Ishikawa (cell line): ENCODE data around the gene ZBTB32.

Experiments used
- CEBPB ChIP-seq: IDR thresholded peaks from 2 replicates; pipeline ENCODE4 v1.6.1; 2012
- CREB1 ChIP-seq: IDR thresholded peaks from 2 replicates; pipeline ENCODE4 v1.6.1; 2012; ENCODE audit warnings: low read depth
- EGR1 ChIP-seq: IDR thresholded peaks from 2 replicates; pipeline ENCODE4 v1.6.1; 2012
- EP300 ChIP-seq: IDR thresholded peaks from 2 replicates; pipeline ENCODE4 v1.6.1; 2012; ENCODE audit warnings: borderline replicate concordance
- FOXM1 ChIP-seq: IDR thresholded peaks from 2 replicates; pipeline ENCODE4 v1.6.1; 2012; ENCODE audit warnings: low read depth, borderline replicate concordance
- NFIC ChIP-seq: IDR thresholded peaks from 2 replicates; pipeline ENCODE4 v1.6.1; 2012
- RAD21 ChIP-seq: IDR thresholded peaks from 2 replicates; pipeline ENCODE4 v1.6.1; 2012; ENCODE audit warnings: low read depth
- TAF1 ChIP-seq: IDR thresholded peaks from 2 replicates; pipeline ENCODE4 v1.6.1; 2012; ENCODE audit warnings: low read depth, mild to moderate bottlenecking
- TCF12 ChIP-seq: IDR thresholded peaks from 2 replicates; pipeline ENCODE4 v1.6.1; 2012; ENCODE audit warnings: low read depth
- TEAD4 ChIP-seq: IDR thresholded peaks from 2 replicates; pipeline ENCODE4 v1.6.1; 2012
- YY1 ChIP-seq: IDR thresholded peaks from 2 replicates; pipeline ENCODE4 v1.6.1; 2012; ENCODE audit warnings: low read depth
- ZBTB7A ChIP-seq: IDR thresholded peaks from 2 replicates; pipeline ENCODE4 v1.6.1; 2012; ENCODE audit warnings: low read depth
- TF ChIP-seq, protein P1 (sequence below): IDR thresholded peaks from 2 replicates; pipeline ENCODE4 v1.6.1; 2012
- TF ChIP-seq, protein P2 (sequence below): IDR thresholded peaks from 2 replicates; pipeline ENCODE4 v1.6.1; 2012; ENCODE audit warnings: low read depth, mild to moderate bottlenecking
- TF ChIP-seq, protein P3 (sequence below): IDR thresholded peaks from 2 replicates; pipeline ENCODE4 v1.6.1; 2012

The ZBTB32 gene

DNA sequence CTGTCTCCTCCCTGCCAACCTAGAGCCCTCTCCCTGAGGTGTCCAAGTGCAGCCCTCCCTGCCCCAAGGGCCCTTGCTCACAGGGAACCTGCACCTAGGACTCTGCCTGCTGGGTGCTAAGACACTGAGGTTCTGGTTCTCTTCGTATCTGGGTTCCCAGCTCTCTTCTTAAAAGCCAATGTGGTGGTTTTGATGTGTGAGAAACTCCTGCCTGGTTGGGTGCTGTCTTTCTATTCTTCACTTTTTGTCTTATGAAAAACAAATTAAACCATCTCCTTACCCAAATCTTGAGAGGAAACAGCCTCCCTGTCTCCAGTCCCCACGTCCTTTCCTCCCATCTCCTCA is 9.1 kb downstream of the ZBTB32 start:
- TF ChIP-seq YY1, result no peak
- TF ChIP-seq, protein P1, sequence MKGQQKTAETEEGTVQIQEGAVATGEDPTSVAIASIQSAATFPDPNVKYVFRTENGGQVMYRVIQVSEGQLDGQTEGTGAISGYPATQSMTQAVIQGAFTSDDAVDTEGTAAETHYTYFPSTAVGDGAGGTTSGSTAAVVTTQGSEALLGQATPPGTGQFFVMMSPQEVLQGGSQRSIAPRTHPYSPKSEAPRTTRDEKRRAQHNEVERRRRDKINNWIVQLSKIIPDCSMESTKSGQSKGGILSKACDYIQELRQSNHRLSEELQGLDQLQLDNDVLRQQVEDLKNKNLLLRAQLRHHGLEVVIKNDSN, result no peak
- no peak for TF ChIP-seq NFIC
- TF ChIP-seq CEBPB, result no peak
- TF ChIP-seq TCF12, result no peak
- TF ChIP-seq, protein P2, sequence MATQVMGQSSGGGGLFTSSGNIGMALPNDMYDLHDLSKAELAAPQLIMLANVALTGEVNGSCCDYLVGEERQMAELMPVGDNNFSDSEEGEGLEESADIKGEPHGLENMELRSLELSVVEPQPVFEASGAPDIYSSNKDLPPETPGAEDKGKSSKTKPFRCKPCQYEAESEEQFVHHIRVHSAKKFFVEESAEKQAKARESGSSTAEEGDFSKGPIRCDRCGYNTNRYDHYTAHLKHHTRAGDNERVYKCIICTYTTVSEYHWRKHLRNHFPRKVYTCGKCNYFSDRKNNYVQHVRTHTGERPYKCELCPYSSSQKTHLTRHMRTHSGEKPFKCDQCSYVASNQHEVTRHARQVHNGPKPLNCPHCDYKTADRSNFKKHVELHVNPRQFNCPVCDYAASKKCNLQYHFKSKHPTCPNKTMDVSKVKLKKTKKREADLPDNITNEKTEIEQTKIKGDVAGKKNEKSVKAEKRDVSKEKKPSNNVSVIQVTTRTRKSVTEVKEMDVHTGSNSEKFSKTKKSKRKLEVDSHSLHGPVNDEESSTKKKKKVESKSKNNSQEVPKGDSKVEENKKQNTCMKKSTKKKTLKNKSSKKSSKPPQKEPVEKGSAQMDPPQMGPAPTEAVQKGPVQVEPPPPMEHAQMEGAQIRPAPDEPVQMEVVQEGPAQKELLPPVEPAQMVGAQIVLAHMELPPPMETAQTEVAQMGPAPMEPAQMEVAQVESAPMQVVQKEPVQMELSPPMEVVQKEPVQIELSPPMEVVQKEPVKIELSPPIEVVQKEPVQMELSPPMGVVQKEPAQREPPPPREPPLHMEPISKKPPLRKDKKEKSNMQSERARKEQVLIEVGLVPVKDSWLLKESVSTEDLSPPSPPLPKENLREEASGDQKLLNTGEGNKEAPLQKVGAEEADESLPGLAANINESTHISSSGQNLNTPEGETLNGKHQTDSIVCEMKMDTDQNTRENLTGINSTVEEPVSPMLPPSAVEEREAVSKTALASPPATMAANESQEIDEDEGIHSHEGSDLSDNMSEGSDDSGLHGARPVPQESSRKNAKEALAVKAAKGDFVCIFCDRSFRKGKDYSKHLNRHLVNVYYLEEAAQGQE, result no peak

DNA sequence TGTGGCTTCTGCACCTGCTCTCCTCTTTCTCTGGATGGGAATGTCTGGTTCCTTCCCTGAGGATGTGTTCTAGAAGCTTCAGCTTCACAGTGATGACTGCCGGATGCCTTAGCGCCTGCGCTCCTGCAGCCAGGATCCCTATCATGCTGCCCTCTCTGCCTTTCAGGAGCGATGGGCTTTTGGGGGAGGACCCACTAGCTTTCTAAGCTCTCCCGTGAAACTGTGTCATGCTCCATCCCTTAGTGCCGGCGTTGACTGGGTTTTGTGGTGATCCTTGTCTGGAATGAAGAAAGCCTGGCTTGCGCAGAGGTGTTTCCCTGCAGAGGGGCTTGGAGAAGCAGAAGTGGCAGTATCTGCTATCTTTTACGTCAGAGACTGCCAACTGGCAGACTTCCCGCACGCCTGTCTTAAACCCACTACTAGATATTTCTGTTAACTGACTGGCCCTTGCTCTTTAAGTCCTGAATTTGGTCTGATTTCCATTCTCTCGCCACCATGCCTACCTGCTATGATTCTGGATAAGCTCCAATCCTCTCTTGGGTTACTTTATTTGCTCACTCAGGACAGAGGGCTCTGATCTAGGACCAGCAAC is 9.6 kb downstream of the ZBTB32 start:
- no peak for TF ChIP-seq RAD21
- no peak for TF ChIP-seq YY1
- no peak for TF ChIP-seq NFIC
- no peak for TF ChIP-seq TEAD4
- TF ChIP-seq, protein P1, result no peak
- TF ChIP-seq TCF12, result no peak
- TF ChIP-seq EGR1, result no peak
- TF ChIP-seq ZBTB7A, result no peak

DNA sequence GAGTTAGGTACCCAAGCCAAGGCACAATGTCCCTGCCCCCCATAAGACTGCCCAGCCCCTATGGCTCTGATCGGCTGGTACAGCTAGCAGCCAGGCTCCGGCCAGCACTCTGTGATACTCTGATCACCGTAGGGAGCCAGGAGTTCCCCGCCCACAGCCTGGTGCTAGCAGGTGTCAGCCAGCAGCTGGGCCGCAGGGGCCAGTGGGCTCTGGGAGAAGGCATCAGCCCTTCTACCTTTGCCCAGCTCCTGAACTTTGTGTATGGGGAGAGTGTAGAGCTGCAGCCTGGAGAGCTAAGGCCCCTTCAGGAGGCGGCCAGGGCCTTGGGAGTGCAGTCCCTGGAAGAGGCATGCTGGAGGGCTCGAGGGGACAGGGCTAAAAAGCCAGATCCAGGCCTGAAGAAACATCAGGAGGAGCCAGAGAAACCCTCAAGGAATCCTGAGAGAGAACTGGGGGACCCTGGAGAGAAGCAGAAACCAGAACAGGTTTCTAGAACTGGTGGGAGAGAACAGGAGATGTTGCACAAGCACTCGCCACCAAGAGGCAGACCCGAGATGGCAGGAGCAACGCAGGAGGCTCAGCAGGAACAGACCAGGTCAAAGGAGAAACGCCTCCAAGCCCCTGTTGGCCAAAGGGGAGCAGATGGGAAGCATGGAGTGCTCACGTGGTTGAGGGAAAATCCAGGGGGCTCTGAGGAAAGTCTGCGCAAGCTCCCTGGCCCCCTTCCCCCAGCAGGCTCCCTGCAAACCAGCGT is 10.4 kb downstream of the ZBTB32 start:
- no peak for TF ChIP-seq YY1
- no peak for TF ChIP-seq RAD21
- TF ChIP-seq ZBTB7A, result no peak
- TF ChIP-seq TCF12, result no peak
- TF ChIP-seq TEAD4, result no peak
- TF ChIP-seq TAF1, result no peak
- no peak for TF ChIP-seq EP300
- TF ChIP-seq, protein P2, result no peak
- no peak for TF ChIP-seq FOXM1
- no peak for TF ChIP-seq CREB1
- TF ChIP-seq, protein P1, result no peak

DNA sequence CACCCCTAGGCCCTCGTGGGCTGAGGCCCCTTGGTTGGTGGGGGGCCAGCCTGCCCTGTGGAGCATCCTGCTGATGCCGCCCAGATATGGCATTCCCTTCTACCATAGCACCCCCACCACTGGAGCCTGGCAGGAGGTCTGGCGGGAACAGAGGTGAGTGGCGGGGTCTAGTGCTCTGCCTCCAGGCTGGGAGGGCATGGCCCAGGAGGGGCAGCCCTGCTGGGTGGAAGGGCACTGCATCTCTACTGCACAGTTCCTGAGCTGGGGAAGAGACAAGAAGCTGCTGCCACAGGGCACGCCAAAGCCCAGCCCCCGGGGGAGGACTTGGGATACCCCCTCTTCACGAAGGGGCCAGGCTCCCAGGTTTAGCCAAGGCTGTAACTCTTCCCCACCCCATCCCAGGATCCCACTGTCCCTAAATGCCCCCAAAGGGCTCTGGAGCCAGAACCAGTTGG is 11.0 kb downstream of the ZBTB32 start:
- TF ChIP-seq RAD21, result no peak
- TF ChIP-seq, protein P1, result no peak

DNA sequence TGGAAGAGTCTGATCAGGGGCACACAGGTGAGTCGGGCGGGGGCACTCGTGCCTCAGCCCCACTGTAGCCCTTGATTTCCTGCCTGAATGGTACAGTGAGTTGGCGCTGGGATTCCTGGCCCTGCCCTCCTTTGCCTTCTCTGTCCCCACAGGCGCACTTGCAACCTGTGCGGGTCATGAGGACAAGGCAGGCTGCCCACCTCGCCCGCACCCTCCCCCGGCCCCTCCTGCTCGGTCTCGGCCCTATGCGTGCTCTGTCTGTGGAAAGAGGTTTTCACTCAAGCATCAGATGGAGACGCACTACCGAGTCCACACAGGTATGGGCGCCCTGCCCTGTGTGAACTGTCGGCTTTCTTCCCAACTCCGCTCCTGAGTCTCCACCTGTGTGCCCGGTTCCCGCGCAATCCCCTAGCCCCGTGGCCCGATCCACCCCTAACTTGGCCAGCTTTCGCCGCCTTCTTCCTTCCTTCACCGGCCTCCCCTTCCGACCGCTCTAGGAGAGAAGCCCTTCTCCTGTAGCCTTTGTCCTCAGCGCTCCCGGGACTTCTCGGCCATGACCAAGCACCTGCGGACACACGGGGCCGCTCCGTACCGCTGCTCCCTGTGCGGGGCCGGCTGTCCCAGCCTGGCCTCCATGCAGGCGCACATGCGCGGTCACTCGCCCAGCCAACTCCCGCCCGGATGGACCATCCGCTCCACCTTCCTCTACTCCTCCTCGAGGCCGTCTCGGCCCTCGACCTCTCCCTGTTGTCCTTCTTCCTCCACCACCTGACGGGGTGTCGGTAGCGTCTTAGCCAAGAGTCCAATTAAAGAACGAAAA is 11.8 kb downstream of the ZBTB32 start:
- TF ChIP-seq, protein P3, sequence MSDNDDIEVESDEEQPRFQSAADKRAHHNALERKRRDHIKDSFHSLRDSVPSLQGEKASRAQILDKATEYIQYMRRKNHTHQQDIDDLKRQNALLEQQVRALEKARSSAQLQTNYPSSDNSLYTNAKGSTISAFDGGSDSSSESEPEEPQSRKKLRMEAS, result peak; percentile 92
- TF ChIP-seq EGR1, result no peak
- TF ChIP-seq, protein P1, result 0 out of 2 replicates have a peak, but pooled peaks have one; percentile 4
